A673 (cell line): ENCODE data around the gene FAM180A. TPM values are rescaled to one million over a fixed set of nuclear protein-coding genes. Genes with fewer than 3 reads are reported as not detected.

Source experiments
- BruUV-seq: library from RNA; stranded (reverse); fragments of 400-500 nt; replicated peaks from 2 replicates; lab custom pipeline; 2021; lab: Mats Ljungman, UMichigan
- CTCF ChIA-PET: fragments of 300-600 bp; sonication (Branson Sonifier 250); formaldehyde crosslinking; loops from one replicate; lab custom pipeline; 2022; ENCODE audit warnings: antibody characterized with exemption; lab: Charles Lee
- POLR2A ChIA-PET: fragments of 300-600 bp; sonication (Branson Sonifier 250); formaldehyde crosslinking; loops from one replicate; lab custom pipeline; 2022; ENCODE audit warnings: antibody characterized with exemption; ENCODE audit not compliant: low non-redundant PET; lab: Charles Lee
- DNase-seq: peaks from one replicate; pipeline ENCODE4 v3.0.0-alpha.2; 2015; ENCODE audit warnings: low spot score
- H3K27ac ChIP-seq: fragments of 200-600 bp; sonication (generic); 2 replicates; pipeline ENCODE4 v1.5.1; 2016; ENCODE audit warnings: mixed run types, low read depth, mild to moderate bottlenecking, mixed read lengths, antibody characterized with exemption, low read length; ENCODE audit not compliant: poor library complexity, severe bottlenecking
- H3K27me3 ChIP-seq: fragments of 200-600 bp; sonication (generic); replicated peaks from 2 replicates; pipeline ENCODE4 v1.6.1; 2017; ENCODE audit warnings: mixed run types, low read depth, mild to moderate bottlenecking, mixed read lengths, antibody characterized with exemption, low read length; ENCODE audit not compliant: insufficient read depth, poor library complexity
- H3K36me3 ChIP-seq: fragments of 200-600 bp; sonication (generic); 2 replicates; pipeline ENCODE4 v1.6.1; 2016; ENCODE audit warnings: mixed run types, mild to moderate bottlenecking, mixed read lengths, antibody characterized with exemption, low read length; ENCODE audit not compliant: insufficient read depth, poor library complexity, severe bottlenecking
- H3K4me1 ChIP-seq: fragments of 200-600 bp; sonication (generic); 2 replicates; pipeline ENCODE4 v1.6.1; 2017; ENCODE audit warnings: mixed run types, mild to moderate bottlenecking, mixed read lengths, antibody characterized with exemption, low read length; ENCODE audit not compliant: insufficient read depth, poor library complexity, severe bottlenecking
- H3K4me3 ChIP-seq: fragments of 200-600 bp; sonication (generic); 2 replicates; pipeline ENCODE4 v1.5.1; 2016; ENCODE audit warnings: low read depth, mixed run types, mild to moderate bottlenecking, mixed read lengths, low read length; ENCODE audit not compliant: poor library complexity, severe bottlenecking
- H3K9me3 ChIP-seq: fragments of 200-600 bp; sonication (generic); 2 replicates; pipeline ENCODE4 v1.6.1; 2016; ENCODE audit warnings: mixed run types, low read depth, mild to moderate bottlenecking, mixed read lengths, antibody characterized with exemption, low read length; ENCODE audit not compliant: poor library complexity, severe bottlenecking
- EZH2 ChIP-seq: fragments of 200-600 bp; sonication (generic); IDR thresholded peaks from 2 replicates; pipeline ENCODE4 v1.6.1; 2017; ENCODE audit warnings: borderline replicate concordance, low read depth, mild to moderate bottlenecking, mixed read lengths, antibody characterized with exemption, low read length; ENCODE audit not compliant: poor library complexity, severe bottlenecking
- intact Hi-C: fragments of 100-400 bp; cut with micrococcal nuclease; formaldehyde crosslinking; loops from one replicate; pipeline ENCODE4 v1.10.0; 2022; ENCODE audit not compliant: unreplicated experiment
- total RNA-seq: library from RNA; stranded (reverse); gene quantifications from 2 replicates; pipeline ENCODE4 v1.2.3, GENCODE V29; 2021
- TF ChIP-seq, protein P1 (sequence below): fragments of 300-800, 200-600 bp; sonication (generic); conservative IDR thresholded peaks from 2 replicates; pipeline ENCODE4 v1.5.1; 2017; ENCODE audit warnings: low read depth, mild to moderate bottlenecking, antibody characterized with exemption, low read length, moderate library complexity, mixed read lengths

Gene FAM180A
- total RNA-seq, 1 experiment from 2014 or later: not detected

DNA sequence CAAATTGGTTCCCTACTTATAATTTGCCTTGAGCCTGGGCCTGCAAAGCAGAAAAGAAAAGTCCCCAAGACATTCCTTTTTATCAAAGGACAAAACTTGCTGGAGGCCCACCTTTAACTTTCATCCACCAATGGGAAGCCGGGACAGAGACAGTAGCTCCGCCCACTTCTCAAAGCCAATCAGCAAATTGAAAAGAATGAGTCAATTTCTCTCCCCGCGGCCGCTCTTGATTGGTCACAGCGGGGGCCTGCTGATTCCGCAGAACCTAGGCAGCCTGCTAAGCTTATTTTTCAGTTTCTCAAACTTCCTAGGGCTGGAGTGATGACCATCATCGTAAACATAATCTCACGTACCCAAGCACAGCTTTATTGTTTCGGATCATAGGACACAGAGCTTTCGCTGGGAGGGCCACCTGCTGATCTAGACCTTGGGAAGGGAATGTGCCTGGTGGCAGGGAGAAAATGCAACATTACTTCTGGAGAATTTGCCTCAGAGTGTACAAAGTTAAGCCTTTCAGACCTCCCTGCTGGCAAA lies 20.4 kb downstream of the FAM180A start, which contains the start of gene SLC13A4:
Gene SLC13A4, minus strand, starts transcription at position 51 of the 534 bp plus-strand sequence. CDS start 690 bp downstream, outside the sequence.
- DNase-seq: peak; percentile 82
- Histone ChIP-seq H3K27ac (no peak within 1 kb of the TSS), H3K4me1 (peaks cover 3% of the 10 kb centered on the region), H3K4me3 (no peak within 1 kb of the TSS), H3K27me3 (peaks cover 82% of the 10 kb centered on the region), H3K36me3 (no peaks in the 10 kb centered on the region), H3K9me3 (no peaks in the 10 kb centered on the region)
- CTCF ChIA-PET: interaction anchor here (0.5 kb wide), 1 partner anchor 17 kb away, joined by 3 read pairs; no protein-coding TSS in a partner anchor
- POLR2A ChIA-PET: no interaction called here
- TF ChIP-seq EZH2: no peak
- TF ChIP-seq, protein P1, sequence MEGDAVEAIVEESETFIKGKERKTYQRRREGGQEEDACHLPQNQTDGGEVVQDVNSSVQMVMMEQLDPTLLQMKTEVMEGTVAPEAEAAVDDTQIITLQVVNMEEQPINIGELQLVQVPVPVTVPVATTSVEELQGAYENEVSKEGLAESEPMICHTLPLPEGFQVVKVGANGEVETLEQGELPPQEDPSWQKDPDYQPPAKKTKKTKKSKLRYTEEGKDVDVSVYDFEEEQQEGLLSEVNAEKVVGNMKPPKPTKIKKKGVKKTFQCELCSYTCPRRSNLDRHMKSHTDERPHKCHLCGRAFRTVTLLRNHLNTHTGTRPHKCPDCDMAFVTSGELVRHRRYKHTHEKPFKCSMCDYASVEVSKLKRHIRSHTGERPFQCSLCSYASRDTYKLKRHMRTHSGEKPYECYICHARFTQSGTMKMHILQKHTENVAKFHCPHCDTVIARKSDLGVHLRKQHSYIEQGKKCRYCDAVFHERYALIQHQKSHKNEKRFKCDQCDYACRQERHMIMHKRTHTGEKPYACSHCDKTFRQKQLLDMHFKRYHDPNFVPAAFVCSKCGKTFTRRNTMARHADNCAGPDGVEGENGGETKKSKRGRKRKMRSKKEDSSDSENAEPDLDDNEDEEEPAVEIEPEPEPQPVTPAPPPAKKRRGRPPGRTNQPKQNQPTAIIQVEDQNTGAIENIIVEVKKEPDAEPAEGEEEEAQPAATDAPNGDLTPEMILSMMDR: no peak
- BruUV-seq: no TSS peak
- intact Hi-C loops: no loop called here

GRCh38 chr7:135726911-135727673 lies 21.5 kb downstream of the FAM180A start:
- no peak for DNase-seq
- H3K9me3 ChIP-seq: no peaks in the 10 kb centered on the region
- no peaks in the 10 kb centered on the region for H3K36me3 ChIP-seq
- peaks cover 3% of the 10 kb centered on the region for H3K4me1 ChIP-seq
- intact Hi-C loops: no loop called here
- TF ChIP-seq, protein P1: no peak
- TF ChIP-seq EZH2: no peak
- H3K4me3 ChIP-seq: no peak overlapping the region
- CTCF ChIA-PET: no interaction called here
- H3K27ac ChIP-seq: no peak overlapping the region
- POLR2A ChIA-PET: no interaction called here
- H3K27me3 ChIP-seq: peaks cover 92% of the 10 kb centered on the region
- no TSS peak for BruUV-seq

- H3K27me3 ChIP-seq: peaks cover 92% of the 10 kb centered on the region
- no peaks in the 10 kb centered on the region for H3K9me3 ChIP-seq
- POLR2A ChIA-PET: no interaction called here
- peaks cover 3% of the 10 kb centered on the region for H3K4me1 ChIP-seq
- no peak overlapping the region for H3K4me3 ChIP-seq
- TF ChIP-seq, protein P1: no peak
- no peak for TF ChIP-seq EZH2
- H3K36me3 ChIP-seq: no peaks in the 10 kb centered on the region
- intact Hi-C loops: no loop called here
- no TSS peak for BruUV-seq
- DNase-seq: no peak
- no peak overlapping the region for H3K27ac ChIP-seq
- CTCF ChIA-PET: no interaction called here
Measured at GRCh38 chr7:135726276-135726788, 22.3 kb downstream of the FAM180A start.
